NCI-H2227 treated with DMSO at 0.1 percent for 48 hours (cell line): Measurements from ENCODE around the gene USP25.
"Not testable (repeated sequence)": the region's sequence is repeated elsewhere in the genome, so short reads cannot be mapped to it uniquely, and the experiment has no call there.

Experiments
- DNase-seq: peaks from one replicate; lab custom pipeline; 2025; lab: John Stamatoyannopoulos, UW

USP25 gene

DNA sequence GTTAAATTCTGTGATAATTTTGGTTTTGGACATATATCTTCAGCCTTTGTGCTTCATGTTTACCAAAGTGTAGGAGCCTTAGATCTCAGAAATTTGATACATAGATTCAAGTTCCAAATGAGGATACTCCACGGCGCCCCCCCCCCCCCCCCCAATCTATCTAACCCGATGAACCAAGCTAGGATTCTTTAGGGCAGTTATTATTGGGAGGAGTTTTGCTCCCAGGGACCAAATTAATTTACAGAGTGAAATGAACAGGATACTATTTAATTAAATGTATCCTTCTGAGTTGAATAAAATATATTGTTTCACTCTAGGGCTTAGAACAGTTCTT is 3.2 kb downstream of the USP25 start:
- no peak for DNase-seq

DNA sequence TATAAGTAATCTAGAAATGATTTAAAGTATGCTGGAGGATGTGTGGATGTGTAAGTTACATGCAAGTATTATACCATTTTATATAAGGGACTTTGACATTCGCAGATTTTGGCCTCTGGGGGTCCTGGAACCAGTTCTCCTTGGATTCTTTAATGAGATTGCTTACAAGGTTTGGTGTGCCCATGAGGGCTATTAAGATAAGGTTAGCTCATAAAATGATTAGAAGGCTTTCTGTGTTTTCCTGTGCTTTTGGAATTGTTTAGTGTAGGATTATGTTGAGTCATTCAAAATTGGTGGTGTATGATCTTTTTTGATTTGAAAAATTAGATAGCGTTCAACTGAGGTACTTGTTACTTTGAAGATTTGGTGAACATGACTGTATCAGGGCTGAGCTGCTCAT is 5.6 kb downstream of the USP25 start:
- DNase-seq, result no peak

DNA sequence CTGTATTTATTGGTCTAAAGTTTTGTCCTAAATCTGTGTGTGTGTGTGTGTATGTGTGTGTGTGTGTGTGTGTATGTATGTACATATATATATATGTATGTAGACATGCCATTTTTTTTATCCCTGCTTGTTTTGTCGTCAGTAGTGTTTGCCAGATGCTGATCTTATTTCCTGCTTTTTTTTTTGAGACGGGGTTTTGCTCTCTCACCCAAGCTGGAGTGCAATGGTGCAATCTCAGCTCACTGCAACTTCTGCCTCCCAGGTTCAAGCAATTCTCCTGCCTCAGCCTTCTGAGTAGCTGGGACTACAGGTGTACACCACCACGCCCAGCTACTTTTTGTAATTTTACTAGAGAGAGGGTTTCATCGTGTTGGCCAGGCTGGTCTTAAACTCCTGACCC is 6.1 kb downstream of the USP25 start:
- not testable (repeated sequence) for DNase-seq

DNA sequence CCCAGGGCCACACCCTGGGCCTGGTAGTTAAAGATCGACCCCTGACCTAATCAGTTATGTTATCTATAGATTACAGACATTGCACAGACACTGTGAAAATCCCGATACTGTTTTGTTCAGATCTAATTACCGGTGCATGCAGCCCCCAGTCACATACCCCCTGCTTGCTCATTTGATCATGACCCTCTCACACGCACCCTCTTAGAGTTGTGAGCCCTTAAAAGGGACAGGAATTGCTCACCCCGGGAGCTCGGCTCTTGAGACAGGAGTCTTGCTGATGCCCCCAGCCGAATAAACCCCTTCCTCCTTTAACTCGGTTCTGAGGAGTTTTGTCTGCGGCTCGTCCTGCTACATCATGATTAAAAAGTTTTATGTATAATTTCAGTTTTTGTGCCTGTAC is 9.0 kb downstream of the USP25 start:
- DNase-seq, result not testable (repeated sequence)

DNA sequence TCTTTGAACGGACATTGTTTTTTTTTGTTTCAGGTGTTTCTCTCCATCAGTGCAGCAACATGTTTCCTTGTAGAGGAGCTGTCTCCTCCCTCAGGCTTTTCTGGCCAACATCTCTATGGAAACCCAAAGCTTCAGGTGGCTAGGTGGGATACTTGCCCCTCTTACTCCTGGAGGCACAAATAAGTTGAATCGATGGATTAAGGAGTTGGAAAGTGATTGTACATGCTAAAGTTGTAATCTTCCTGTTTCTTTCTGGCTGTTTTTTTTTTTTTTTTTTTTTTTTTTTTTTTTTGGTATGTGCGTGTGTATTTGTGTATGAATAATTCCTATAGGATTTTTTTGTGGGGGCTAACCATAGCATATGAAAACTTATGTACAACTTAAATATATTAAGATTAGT is 10.6 kb downstream of the USP25 start:
- no peak for DNase-seq

DNA sequence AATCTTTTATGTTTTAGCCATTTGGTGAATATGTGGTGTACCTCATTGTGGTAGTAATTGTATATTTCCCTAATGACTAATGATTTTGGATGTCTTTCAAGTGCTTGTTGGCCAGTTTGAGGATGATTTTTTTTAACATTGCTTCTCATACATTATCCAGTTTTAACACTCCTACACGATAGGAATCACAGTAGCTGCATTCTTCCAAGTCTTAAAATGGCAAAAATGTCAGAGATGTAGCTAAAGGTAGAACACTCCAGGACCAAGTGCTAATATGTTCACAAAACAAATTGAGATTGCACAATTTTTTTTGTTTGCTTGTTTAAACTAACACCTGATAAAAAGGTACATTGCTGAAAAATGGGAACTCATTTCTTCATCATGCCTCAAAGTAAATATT is 11.7 kb downstream of the USP25 start:
- DNase-seq, result no peak

DNA sequence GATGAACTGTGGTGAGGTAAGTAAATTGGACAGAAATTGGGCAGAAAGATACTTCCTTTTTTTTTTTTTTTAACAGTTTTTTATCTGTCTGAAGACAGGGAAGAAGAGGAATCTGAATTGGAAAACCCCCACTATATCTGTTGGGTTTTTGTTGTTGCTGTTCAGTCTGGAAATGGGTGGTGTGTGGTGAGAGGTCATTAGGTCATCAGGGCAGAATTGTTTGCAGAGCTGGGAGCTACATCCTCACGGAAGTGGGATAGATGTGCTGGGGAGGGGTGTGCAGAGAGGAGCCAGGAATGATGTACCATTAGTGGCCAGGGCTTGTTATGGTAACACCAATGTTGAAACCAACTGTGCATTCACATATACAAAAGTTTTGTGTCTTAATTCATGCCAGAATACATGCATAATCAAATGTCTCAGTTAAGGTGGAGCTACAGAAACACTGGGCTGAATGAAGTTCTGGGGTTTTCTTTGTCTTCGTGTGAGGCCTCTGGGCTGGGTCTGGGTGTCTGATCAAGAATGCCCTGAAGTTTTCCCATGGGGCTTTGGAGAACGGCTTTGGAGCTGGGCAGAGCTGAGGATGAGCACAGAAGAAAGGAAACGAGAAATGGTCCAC is 12.4 kb downstream of the USP25 start:
- DNase-seq, result no peak

DNA sequence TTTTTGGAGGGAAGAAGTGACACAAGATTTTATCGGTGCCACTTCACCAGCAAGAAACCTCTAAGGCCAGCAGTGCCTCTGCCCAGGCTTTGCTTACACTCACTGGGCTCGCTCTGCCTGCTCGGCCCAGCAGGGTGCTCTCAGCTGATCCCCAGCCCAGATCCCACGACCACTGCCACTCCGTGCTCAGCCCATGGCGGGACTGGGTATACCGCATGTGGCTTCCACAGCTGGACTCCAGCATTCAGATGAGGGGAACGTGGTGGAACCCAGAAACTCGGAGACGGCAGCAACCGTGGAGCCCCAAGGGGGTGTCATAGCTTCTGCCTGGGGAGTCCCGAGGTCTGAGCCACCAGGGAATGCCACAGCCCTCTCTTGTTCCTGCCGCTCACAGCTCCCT is 12.9 kb downstream of the USP25 start:
- no peak for DNase-seq

DNA sequence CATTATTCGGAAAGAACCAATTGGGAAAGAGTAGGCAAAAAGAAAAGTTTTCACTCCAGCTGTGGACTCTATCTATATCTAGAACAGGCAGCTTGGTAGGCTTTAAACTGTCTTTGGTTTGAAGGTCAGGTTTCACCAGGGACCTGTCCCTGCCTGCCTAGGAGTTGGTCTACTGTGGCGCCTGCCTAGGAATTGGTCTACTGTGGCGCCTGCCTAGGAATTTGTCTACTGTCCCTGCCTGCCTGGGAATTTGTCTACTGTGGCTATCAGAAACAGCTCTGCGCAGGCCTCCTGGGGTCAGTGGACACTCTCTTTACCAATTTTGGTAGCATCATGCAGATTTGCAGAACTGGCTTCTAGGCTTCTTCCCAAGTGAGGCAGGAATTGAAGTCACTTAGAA is 13.8 kb downstream of the USP25 start:
- DNase-seq, result no peak

DNA sequence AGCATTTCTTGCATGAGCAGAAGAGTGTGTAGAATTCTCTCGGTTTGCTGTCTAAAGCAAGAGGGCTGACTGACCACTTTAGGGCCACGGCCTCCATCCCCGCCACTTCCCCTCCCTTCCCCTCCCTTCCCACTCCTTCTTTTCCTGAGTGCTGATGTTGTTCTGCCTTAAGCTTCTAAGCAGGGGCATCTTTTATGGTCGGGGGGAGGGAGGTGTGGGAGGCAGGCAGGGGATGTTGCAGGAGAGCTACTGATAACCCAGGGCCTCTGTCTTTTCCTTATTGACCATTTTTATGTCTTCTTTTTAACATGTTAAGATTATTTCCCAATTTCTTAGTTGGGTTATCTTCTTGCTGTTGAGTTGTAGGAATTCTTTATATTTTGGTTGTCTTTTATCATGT is 15.1 kb downstream of the USP25 start:
- DNase-seq, result no peak

DNA sequence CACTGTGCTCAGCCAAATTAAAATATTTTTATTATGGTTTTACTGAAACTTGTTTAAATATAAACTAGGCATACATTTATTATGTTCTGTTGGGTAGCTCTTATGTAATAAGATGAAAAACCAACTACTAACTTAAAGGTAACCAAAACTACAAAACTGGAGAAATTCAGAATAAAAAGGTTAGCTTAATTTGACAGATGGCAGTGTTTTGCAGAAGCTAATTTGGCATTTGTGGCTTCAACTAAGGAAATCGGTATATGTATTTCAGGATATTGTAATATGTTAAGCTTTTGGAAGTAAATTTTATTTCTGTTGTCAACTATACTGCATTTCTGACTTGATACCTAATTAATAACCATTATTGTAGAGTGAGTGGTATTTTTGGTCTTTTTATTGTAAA is 18.8 kb downstream of the USP25 start:
- no peak for DNase-seq

DNA sequence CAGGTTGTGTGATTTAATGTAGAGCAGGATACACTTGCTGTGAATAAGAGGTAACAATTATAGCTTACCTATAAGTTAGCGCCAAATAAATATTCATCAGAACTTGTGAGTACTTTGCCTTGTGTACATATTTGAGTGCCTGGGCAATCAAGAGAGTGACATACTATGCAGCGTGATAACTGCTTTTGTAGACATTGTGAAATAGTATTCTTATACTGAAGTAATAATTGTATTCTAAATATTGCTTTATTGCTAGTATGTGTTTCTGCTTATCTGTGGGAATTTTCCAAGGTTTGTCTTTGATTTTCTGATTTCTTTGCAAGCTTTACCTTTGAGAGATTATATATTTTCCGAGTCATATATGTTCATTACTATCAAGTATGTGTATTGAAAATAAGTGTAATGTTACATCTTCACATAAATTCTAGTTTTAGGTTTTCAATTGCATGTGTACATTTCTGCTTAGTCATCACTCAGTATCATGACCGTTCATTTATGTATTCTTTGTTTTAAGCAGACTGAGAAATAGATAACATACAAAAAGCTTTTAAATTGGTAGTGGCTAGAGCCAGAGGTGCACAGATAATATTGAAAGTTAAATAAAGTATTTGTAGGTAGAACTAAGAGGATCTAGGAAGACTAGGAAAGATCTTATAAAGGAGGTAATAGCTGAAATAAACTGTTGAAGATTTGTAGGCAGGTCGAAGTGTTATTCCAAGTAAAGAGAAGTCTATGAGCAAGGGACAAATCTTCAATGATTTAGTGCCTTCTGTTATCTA is 19.5 kb downstream of the USP25 start:
- DNase-seq, result no peak

DNA sequence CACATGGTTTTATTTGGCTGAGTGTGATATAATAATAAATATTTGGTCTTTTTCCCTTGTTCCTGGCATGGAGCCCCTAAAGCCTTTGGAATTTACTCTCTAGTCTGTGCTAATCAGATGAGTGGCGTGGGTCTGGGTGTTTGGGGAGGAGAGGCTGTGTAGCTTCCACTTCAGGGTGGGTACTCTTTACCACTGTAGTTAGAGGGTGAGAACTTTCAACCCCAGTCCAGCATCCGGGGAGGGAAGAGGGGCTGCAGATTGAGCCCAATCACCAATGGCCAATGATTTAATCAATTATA is 20.0 kb downstream of the USP25 start:
- DNase-seq, result no peak

DNA sequence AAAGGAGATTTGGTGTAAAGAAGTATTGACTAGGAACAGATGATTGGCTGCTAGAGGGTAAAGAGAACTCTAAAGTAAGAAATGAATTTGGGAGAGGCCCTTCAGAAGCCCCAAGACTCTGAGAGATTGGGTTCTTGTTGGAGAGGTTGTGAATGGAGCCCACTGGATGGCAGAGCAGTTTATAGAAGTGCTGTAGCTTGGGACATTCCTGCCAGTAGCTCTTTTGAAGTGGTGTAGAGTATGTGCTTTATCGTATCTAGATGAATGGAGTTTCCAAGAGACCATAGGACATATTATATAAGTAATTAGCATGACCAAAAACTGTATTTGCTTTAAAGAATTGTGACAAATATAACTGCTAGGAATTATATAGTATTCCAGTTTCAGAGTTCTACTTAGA is 21.3 kb downstream of the USP25 start:
- no peak for DNase-seq

DNA sequence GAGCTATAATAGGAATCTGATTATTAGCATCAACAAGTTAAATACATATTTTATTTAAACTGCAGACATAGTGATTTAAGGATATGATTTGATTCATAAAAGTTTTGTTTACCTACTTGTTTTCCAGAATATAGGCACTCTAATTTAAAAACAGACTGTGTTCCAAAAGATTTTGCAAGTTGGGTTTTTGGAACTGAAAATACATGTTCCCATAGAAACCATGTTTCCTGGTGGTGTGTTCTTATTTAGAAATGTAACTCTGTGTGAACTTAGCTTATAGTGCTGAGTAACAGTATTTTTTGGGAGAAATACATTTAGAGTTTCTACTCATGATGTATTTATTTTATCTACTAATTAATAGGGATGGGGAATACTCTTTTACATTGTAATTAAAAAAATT is 21.8 kb downstream of the USP25 start:
- no peak for DNase-seq

DNA sequence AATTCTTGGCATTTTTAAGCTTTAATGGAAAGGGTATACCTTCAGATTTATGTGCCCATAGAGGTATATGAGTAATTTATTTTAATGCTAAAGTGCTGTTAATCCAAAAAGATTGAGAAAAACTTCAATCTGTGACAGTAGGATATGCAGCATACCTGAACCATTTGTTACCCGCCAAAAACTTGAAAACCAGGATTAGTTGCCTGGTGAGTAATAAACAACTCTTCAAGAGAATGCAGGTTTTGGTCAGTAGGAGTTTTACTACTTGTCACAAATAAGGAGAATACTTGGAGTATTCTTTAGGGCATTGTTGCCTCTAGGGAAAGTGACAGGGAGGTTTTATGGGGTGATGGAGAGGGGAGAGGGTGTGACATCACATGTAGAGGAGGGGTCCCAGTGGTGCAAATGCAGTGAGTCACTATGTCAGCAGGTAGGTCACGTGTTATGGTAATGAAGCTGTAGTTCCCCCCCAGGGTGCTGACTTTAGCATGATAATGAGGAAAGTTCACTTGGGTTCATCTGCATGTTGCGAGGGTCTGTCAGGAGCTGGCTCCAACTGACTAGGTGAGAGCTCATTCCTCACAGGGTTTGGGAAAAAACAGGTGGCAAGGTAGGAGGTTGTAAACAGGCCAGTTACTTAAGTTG is 23.1 kb downstream of the USP25 start:
- DNase-seq, result no peak

DNA sequence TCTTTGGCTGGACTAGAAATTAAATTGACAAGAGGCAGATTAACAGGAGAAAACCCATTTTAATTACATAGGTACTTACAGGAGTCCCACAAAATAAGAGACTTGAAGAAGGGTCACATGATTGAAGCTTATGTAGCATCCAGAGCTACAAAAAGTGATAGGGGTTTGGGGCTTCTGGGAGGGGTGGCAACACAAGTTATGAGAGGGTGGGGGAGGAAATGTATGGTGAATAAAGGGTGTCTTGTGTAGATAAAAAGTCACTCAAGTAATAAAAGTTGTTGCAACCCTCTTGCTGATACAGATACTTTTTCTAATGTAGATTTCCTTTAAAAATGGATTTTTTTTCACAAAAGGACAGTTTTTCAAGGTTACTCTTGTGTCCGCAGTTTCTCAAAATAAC is 24.0 kb downstream of the USP25 start:
- DNase-seq, result no peak

DNA sequence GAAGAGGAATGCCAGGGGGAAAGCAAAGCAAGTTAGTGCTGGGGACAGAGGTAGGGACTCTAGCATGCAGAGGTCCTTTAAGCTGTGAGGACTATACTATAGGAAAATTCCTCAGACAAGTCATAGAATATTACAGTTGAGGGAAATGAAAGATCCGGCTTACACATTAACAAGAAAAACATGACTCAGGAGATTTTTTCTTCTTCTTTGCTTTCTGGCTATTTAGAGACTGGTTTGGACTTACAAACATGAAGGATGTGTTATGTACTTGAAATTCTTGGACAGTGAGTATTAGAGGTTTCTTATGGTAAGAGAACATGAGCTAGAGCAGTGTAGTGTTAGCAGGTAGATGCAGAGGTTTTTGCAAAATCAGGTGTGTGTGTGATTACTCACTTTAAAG is 24.9 kb downstream of the USP25 start:
- no peak for DNase-seq

DNA sequence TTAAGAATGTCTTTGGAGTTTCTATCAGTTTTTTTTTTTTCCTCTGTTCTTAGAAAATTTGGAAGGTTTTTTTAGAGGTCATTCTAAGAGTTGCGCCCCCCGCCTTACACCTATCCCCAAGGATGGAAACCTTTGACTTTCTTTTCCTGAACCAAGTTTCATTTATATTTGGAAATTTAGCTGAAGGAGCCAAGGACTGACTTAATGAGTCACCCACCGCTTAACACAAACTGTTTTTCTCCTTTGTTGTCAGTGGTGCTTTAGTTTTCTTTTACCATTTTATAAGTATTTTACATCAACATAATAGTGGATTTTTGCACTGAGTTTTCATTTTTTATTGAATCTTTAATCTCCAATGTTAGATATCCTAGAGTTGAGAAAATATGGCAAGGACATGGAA is 25.3 kb downstream of the USP25 start:
- no peak for DNase-seq

DNA sequence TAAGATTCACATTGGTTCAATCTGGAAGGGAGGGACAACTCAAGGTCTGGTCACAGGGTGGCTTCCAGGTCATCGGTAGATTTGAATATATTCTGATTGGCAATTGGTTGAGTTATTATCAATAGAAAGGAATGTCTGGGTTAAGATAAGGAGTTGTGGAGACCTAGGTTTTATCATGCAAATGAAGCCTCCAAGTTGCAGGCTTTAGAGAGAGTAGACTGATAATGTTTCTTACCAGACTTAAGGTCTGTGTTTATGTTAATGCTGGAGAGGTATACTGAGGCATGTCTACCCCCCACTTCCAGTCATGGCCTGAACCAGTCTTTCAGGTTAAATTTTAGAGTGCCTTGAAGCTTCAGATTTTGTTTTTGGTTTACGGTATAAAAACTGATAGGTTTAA is 29.7 kb downstream of the USP25 start:
- no peak for DNase-seq

DNA sequence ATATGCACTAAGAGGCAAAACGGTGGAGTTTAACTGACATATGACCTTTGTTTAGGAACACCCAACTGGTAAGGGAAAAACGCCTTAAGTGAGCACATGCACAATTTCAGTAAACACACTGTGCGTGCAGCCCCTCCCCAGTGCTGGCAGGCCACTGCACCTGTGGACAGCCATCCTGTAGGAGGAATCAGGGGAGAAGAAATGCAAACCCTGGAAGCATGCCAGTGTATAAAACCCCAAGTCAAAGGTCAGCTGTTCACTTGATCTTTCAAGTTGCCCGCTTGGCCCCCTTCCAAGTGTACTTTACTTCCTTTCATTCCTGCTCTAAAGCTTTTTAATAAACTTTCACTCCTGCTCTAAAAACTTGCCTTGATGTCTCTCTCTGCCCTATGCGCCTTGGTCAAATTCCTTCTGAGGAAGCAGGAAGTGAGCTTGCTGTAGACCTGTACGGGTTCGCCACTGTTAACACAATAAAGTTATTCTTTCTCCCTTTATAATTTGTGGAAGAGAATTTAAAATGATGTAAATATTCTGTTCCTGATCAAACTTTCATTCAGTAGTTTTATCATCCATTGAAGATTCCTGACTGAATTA is 31.8 kb downstream of the USP25 start:
- no peak for DNase-seq

DNA sequence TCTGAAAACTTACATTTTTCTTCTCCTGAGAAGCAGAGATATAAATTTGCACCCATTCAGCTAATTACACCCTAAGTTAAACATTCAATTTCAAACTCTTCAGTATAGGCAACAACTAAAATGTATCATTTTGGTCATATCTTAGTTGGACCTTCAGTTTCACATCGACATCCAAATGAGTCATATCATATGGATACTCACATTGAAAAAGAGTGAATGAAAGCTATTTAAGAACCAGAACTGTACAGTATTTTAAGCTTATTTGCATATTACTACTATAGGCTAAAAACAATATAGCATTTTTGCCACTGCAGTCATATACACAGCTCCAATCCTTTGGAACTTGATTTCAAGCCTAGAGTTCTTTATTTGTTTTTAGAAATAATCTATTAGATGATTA is 33.6 kb downstream of the USP25 start:
- no peak for DNase-seq

DNA sequence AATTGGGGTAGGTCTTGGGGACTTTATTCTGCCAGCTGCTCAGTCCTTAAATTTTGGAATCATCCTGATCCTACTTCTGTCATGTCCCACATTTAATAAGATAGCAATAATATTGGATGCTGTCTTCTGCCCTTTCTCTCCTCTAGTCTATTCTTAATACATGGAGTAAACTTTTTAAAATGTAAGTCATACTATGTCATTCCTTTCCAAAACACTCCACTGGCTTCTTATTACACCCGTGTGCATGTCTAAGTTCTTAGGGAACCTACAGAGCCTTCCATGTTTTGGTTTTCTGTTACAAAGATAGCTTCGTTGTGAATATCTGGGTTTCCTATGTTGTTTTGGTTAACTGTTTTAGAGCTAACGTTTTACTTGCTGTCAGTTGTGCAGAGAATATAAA is 35.1 kb downstream of the USP25 start:
- no peak for DNase-seq
